Measurements from ENCODE around the gene XPC.
"Not testable (repeated sequence)": the region's sequence is repeated elsewhere in the genome, so short reads cannot be mapped to it uniquely, and the experiment has no call there.

The XPC gene

DNA sequence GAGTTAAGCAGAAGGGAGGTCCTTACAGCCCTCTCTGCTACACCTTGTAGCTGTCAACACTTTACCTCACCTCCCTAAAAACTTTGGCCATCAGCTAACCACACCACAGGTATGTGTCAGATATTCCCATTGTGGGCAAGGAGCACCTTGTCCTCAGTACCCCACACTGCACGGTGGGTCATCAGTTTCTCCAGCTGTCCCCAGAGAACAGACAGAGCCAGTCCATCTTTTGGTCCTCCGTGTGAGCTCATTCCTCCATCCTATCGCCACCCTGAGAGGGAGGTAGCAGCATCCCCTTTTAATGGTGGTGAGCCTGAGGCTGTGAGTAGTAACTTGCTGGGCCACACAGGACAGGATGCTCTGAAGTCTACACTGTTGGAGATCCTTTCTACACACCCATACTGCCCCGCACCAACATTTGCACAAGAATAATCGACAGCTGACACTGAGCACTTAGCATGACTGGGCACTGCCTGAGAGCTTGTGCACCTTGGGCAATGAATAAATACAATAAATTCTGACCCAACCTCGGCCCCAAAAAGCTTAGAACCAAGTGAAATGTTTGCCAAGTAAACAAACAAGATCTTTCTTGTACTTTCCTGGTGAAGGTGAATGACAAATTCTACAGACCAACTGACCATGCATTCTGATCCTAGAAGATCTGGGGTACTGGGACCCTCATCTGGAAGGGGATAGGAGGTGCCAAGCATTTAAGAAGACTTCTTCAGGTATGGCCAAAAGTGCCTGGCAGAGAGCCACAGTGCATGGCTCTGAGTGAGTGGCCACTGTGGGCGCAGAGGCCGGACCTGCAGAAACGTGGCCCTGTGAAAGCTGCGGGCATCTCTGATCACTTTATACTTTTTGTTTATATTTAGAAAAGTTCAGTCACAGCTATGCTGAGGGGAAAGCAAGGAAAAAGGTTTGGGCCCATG is 60.7 kb downstream of the XPC start:
- no peak for DNase-seq

- DNase-seq, result peak in 1 of 2 experiments; percentile 53
Measured at GRCh38 chr3:14113965-14114635, 64.3 kb downstream of the XPC start.

DNA sequence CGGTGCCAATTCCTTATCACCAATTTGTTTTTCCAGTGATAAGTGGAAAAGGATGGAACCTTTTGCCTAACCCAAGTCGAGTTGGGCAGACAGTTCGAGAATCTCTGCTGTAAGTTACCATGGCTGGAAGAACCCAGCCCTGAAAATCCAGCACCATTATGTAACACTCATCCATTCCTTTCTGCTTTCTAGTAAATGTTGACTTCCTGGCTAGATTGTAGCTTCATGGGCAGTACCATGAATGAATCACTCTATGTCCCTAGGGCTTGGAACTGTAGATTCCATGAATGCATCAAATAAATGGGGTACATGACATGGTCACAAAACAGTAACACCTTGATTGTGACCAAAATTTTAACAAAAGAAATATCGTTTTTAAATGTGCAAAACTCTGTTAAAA is 67.7 kb downstream of the XPC start:
- no peak for DNase-seq

DNA sequence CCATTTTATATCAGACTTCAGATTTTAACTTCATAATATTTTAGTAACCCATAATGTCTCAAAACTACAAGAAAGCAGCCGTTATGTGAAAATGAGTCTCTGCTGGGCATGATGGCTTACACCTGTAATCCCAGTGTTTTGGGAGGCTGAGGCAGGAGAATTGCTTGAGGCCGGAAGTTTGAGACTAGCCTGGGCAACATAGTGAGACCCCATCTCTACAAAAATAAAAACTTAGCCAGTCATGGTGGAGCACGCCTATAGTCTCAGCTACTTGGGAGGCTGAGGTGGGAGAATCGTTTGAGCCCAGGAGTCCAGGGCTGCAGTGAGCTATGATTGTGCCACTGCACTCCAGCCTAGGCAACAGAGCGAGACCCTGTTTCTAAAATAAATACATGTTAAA is 68.6 kb downstream of the XPC start:
- not testable (repeated sequence) for DNase-seq

DNA sequence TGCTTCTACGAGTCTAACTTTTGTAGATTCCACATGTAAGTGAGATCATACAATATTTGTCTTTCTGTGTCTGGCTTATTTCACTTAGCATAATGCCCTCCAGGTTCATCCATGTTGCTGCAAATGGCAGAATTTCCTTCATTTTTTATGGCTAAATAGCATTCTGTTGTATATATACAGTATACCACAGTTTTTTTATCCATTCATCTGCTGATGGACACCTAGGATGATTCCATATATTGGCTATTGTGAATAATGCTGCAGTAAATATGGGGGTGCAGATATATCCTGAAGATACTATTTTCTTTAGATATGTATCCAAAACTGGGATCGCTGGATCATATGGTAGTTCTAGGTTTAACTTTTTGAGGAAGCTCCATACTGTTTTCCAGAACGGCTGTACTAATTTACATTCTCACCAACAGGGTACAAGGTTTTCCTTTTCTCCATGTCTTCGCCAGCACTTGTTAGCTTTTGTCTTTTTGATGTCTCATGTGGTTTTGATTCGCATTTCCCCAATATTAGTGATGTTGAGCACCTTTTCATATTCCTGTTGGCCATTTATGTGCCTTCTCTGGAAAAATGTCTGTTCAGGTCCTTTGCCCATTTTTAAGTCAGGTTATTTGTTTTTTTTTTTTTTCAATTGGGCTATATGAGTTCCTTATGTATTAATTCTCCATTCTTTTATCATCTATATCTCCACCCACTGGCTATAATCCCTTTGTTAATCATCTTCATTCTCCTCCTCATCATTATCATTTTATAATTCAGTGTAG is 80.6 kb downstream of the XPC start:
- DNase-seq, result no peak

DNA sequence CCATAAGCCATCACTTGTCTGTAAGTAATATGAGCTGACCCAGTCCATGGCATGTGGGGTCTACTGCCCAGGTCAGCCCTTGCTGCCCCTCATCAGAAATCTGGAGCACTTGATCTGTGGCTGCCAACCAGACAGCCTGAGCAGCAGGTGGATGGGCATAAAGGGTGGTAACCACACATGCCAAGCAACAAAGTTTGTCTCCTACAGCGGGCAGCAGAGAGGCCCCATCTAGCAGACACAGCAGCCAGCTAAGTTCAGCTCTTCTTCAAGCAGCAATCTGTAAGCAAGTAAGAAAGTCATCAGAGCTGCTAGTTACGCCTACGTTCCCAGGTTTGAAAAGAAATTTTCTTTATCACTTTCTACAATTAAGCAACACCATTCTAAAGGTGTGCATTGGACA is 81.7 kb downstream of the XPC start:
- DNase-seq, result no peak
